HG02870 (cell line): Measurements from ENCODE around the gene ACSM2B.
"Not testable (repeated sequence)": the region's sequence is repeated elsewhere in the genome, so short reads cannot be mapped to it uniquely, and the experiment has no call there.

Source experiments
- ATAC-seq: cut with Tn5 transposase; IDR thresholded peaks from one replicate; pipeline ENCODE4 v1.9.1; 2021; ENCODE audit warnings: mild to moderate bottlenecking, moderate library complexity; ENCODE audit not compliant: unreplicated experiment

The ACSM2B gene

DNA sequence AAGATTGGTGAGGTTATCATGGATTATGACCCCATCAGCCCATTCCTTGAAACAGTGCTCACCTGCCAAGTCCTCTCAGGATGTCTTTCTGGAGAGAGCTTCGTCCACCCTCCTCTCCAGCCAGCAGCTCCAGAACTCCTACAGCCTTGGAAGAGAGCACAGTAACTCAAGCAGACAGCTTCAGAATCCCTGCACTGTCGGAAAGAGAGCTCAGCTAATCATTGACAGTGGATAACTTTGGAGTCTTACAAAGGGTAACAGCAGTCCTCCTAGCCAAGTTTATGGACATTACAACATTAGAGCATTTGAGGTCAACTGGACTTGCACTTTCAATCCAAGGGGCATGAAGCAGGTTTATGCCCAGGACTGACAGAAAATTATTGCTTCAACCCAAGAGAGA lies at the start of gene ACSM2B:
ACSM2B (minus strand) TSS at position 223 of the 400 bp plus-strand sequence. CDS start 11,522 bp downstream, outside the sequence.
- not testable (repeated sequence) for ATAC-seq

- no peak for ATAC-seq
Measured at GRCh38 chr16:20624882-20625807, 49.0 kb upstream of the ACSM2B start.

- ATAC-seq = no peak
Measured at GRCh38 chr16:20624205-20624604, 48.0 kb upstream of the ACSM2B start.

- ATAC-seq = no peak
Measured at GRCh38 chr16:20622498-20622870, 46.3 kb upstream of the ACSM2B start.

- no peak for ATAC-seq
Measured at GRCh38 chr16:20621406-20621805, 45.2 kb upstream of the ACSM2B start.

DNA sequence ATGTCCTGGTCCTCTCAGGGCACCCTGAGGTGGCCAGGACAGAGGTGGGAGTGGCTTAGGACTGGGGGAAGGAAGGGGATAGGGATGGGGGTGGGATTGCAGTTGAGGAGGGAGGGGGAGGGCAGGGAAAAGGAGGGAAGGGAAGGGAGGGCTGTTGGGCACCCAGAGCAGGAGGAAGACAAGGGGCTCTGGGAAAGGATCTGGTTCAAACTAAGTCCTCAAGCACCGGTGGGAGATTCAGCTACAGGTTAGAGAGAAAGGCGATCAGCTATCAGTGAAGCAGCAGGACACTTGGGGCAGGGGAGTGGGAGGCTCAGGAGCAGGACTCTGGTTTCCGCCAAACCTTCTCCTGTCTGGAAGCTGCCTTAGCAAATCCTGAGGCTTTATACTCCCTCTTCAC lies 44.6 kb upstream of the ACSM2B start:
- no peak for ATAC-seq

- no peak for ATAC-seq
Measured at GRCh38 chr16:20620003-20620402, 43.8 kb upstream of the ACSM2B start.

GRCh38 chr16:20617271-20617670 lies 41.1 kb upstream of the ACSM2B start:
- ATAC-seq = no peak

DNA sequence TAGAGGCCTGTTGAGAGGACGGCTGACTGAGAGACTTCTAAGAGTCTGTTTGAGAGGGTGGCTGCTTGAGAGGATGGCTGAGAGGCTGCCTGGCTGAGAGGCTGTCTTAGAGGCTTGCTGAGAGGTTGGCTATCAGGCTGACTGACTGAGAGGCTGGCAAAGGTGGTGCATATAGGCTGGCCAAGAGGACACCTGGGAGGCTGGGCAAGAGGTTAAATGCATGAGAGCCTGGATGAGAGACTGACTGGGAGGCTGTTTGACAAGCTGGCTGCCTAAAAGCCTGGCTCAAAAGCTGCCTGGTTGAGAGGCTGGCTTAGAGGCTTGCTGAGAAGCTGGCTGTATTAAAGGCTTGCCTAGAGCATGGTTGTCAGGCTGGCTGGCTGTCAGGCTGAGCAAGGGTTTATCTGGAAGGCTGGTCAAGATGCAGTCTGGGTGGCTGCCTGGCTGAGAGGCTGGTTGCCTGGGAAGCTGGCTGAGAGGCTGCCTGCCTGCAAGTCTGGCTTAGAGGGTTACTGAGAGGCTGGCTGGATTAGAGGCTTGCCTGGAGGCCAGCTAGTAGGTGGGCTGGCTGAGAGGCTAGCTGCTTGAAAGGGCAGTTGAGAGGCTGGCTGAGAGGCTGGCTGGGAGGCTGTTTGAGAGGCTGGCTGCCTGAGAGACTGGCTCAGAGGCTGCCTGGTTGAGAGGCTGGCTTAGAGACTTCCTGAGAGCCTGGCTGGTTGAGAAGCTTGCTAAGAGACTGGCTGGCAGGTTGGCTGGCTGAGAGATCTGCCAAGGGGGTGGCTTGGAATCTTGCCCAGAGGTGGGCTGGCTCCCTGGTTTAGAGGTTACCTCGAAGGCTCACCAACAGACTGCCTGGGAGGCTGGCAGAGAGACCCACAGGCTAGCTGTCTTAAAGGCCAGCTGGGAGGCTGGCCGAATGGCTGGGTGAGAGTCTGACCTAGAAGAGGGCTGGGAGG lies 38.3 kb upstream of the ACSM2B start:
- ATAC-seq = no peak

DNA sequence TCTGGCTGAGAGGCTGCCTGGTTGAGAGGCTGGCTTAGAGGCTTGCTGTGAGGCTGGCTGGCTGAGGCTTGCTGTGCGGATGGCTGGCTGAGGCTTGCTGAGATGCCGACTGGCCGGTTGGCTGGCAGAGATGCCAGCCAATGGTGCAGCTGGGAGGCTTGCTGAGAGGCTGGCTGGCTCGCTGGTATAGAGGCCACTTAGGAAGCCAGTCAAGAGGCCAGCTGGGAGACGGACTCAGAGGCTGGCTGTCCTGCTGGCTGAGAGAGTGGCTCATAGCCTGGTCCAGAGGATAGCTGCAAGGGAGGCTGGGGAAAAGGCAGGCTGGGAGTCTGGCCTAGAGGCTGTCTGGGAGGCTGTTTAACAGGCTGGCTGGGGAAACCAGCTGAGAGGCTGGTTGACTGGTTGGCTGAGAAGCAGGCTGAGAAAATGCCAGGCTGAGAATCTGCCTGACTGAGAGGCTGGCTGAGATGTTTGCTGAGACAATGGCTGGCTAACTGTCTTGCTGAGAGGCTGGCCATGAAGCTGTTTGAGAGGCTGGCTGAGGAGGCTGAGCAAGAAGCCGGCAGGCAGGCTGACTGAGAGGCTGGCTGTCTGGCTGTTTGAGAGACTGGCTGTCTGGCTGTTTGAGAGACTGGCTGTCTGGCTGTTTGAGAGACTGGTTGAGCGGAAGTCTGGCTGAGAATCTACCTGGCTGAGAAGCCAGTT lies 37.5 kb upstream of the ACSM2B start:
- ATAC-seq = no peak

DNA sequence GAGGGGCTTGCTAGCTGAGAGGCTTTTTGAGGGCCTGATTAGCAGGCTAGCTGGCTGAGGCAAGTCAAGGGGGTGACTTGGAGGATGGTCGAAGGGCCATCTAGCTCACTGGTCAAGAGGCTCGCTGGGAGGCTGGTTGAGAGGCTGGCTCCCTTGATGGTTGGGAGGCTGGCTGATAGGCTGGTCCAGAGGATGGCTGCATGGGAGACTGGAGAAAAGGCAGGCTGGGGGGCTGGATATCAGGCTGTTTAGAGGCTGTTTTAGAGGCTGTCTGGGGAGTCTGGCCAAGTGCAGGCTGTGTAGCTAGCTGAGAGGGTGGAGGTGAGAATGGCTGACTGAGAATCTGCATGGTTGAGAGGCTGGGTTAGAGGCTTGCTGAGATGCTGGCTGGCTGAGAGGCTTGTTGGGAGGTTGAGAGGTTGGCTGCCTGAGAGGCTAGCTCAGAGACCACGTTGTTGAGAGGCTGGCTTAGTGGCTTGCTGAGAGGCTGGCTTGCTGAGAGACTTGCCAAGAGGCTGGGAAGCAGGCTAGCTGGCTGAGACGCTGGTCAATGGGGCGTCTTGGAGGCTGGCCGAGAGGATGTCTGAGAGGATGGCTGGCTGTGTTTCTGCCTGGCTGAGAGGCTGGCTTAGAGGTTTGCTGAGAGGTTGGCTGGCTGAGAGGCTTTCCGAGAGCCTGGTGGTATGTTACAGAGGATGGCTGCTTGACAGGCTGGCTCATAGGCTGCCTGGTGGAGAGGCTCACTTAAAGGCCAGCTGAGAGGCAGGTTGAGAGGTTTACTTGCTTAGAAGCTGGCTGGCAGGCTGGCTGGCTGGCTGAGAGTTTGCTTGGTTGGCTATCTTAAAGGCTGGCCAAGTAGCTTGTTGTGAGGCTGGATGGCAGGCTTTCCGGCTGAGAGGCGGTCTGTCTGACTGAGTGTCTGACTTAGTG lies 36.6 kb upstream of the ACSM2B start:
- no peak for ATAC-seq

GRCh38 chr16:20611975-20612481 lies 35.9 kb upstream of the ACSM2B start:
- no peak for ATAC-seq

GRCh38 chr16:20611350-20611902 lies 35.3 kb upstream of the ACSM2B start:
- no peak for ATAC-seq

GRCh38 chr16:20610892-20611349 lies 34.8 kb upstream of the ACSM2B start:
- ATAC-seq = no peak

DNA sequence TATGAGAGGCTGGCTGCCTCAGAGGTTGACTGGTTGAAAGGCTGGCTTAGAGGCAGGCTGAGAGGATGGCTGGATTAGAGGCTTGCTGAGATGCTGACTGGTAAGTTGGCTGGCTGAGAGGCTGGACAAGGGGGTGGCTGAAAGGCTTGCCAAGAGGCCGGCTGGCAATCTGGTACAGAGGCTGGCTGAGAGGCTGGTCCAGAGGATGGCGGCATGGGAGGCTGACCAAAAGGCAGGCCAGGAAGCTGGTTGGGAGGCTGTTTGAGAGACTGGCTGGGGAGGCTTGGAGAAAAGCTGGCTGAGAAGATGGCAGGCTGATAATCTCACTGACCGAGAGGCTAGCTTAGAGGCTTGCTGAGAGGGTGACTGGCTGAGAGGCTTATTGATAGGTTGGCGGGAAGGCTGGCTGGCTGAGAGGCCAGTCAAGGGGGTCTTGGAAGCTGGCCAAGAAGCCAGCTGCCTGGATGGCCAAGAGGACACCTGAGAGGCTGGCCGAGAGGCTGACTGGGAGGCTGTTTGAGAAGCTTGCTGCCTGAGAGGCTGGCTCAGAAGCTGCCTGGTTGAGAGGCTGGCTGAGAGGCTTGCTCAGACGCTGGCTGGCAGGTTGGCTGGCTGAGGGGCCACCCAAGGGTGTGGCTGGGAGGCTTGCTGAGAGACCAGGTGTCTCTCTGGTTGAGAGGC lies 34.2 kb upstream of the ACSM2B start:
- ATAC-seq = no peak

- not testable (repeated sequence) for ATAC-seq
Measured at GRCh38 chr16:20602205-20602604, 26.0 kb upstream of the ACSM2B start.

GRCh38 chr16:20599475-20599874 lies 23.3 kb upstream of the ACSM2B start:
- not testable (repeated sequence) for ATAC-seq

GRCh38 chr16:20598832-20599469 lies 22.8 kb upstream of the ACSM2B start:
- no peak for ATAC-seq
